WTC11 (cell line): ENCODE measurements around the gene SHISAL1. TPM values are rescaled to one million over a fixed set of nuclear protein-coding genes. Genes with fewer than 3 reads are reported as not detected.

Experiments used
- ATAC-seq: fragments of 200-7000 bp; cut with Tn5 transposase; 2 replicates; pipeline ENCODE4 v1.10.0; 2021; ENCODE audit warnings: mild to moderate bottlenecking, moderate library complexity
- CTCF ChIA-PET: fragments of 300-600 bp; sonication (Branson Sonifier 250); formaldehyde crosslinking; loops from one replicate; lab custom pipeline; 2021; ENCODE audit warnings: antibody characterized with exemption; lab: Charles Lee
- POLR2A ChIA-PET: fragments of 350-600 bp; sonication (Branson Sonifier 250); formaldehyde crosslinking; loops from one replicate; lab custom pipeline; 2021; ENCODE audit warnings: antibody characterized with exemption; lab: Charles Lee
- DNase-seq: peaks from one replicate; pipeline ENCODE4 v3.0.0; 2021; ENCODE audit warnings: low spot score
- H3K27ac Mint-ChIP-seq: 2 replicates; pipeline ENCODE4 v1.8.0; 2021; ENCODE audit warnings: mixed read lengths
- H3K27me3 Mint-ChIP-seq: 2 replicates; pipeline ENCODE4 v1.8.0; 2021; ENCODE audit warnings: low read depth, mild to moderate bottlenecking, moderate library complexity, mixed read lengths
- H3K36me3 Mint-ChIP-seq: 2 replicates; pipeline ENCODE4 v1.8.0; 2021; ENCODE audit warnings: mixed read lengths
- H3K4me1 Mint-ChIP-seq: 2 replicates; pipeline ENCODE4 v1.8.0; 2022; ENCODE audit warnings: mixed read lengths
- H3K4me3 Mint-ChIP-seq: 2 replicates; pipeline ENCODE4 v1.8.0; 2021; ENCODE audit warnings: mild to moderate bottlenecking, moderate library complexity, mixed read lengths
- H3K9me3 Mint-ChIP-seq: 2 replicates; pipeline ENCODE4 v1.8.0; 2021; ENCODE audit warnings: mixed read lengths
- CREM ChIP-seq: sonication (generic); formaldehyde crosslinking; IDR thresholded peaks from 2 replicates; pipeline ENCODE4 v1.8.1; 2022; ENCODE audit warnings: mild to moderate bottlenecking, missing genetic modification reagents, moderate library complexity
- E2F4 ChIP-seq: sonication (generic); formaldehyde crosslinking; IDR thresholded peaks from 2 replicates; pipeline ENCODE4 v1.8.1; 2022; ENCODE audit warnings: low read depth, mild to moderate bottlenecking, moderate library complexity, missing genetic modification reagents, borderline replicate concordance
- ELF4 ChIP-seq: sonication (generic); formaldehyde crosslinking; IDR thresholded peaks from 2 replicates; pipeline ENCODE4 v1.8.1; 2022; ENCODE audit warnings: low read depth, mild to moderate bottlenecking, moderate library complexity, missing genetic modification reagents
- ESRRA ChIP-seq: sonication (generic); formaldehyde crosslinking; IDR thresholded peaks from 2 replicates; pipeline ENCODE4 v1.8.1; 2022; ENCODE audit warnings: mild to moderate bottlenecking, missing genetic modification reagents, borderline replicate concordance
- FOXK1 ChIP-seq: sonication (generic); formaldehyde crosslinking; IDR thresholded peaks from 2 replicates; pipeline ENCODE4 v1.8.0; 2022; ENCODE audit warnings: mild to moderate bottlenecking, moderate library complexity, missing genetic modification reagents
- GTF2I ChIP-seq: fragments of 250-450 bp; sonication (Bioruptor Pico); conservative IDR thresholded peaks from 2 replicates; pipeline ENCODE4 v1.4.0; 2021; ENCODE audit warnings: mild to moderate bottlenecking
- IRF2 ChIP-seq: sonication (generic); formaldehyde crosslinking; IDR thresholded peaks from 2 replicates; pipeline ENCODE4 v1.8.0; 2022; ENCODE audit warnings: low read depth, missing genetic modification reagents, borderline replicate concordance
- JAZF1 ChIP-seq: fragments of 250-450 bp; sonication (Bioruptor Pico); IDR thresholded peaks from 2 replicates; pipeline ENCODE4 v1.9.0; 2021; ENCODE audit warnings: moderate library complexity, mild to moderate bottlenecking, inconsistent platforms
- KAT7 ChIP-seq: sonication (generic); formaldehyde crosslinking; IDR thresholded peaks from 2 replicates; pipeline ENCODE4 v1.8.1; 2023; ENCODE audit warnings: missing genetic modification reagents, mild to moderate bottlenecking, borderline replicate concordance
- MAX ChIP-seq: sonication (generic); formaldehyde crosslinking; IDR thresholded peaks from 2 replicates; pipeline ENCODE4 v1.8.0; 2022; ENCODE audit warnings: mild to moderate bottlenecking, missing genetic modification reagents
- NFYB ChIP-seq: sonication (generic); formaldehyde crosslinking; conservative IDR thresholded peaks from 2 replicates; pipeline ENCODE4 v1.8.0; 2022; ENCODE audit warnings: low read depth, missing genetic modification reagents
- NR1H2 ChIP-seq: sonication (generic); formaldehyde crosslinking; IDR thresholded peaks from 2 replicates; pipeline ENCODE4 v1.9.0; 2021; ENCODE audit warnings: mild to moderate bottlenecking, moderate library complexity, missing genetic modification reagents
- OVOL2 ChIP-seq: fragments of 250-450 bp; sonication (Bioruptor Pico); IDR thresholded peaks from 2 replicates; pipeline ENCODE4 v1.9.0; 2021; ENCODE audit warnings: mild to moderate bottlenecking, borderline replicate concordance
- SMAD3 ChIP-seq: sonication (generic); formaldehyde crosslinking; IDR thresholded peaks from 2 replicates; pipeline ENCODE4 v1.8.0; 2022; ENCODE audit warnings: missing genetic modification reagents, mild to moderate bottlenecking, borderline replicate concordance
- TCF7 ChIP-seq: sonication (generic); formaldehyde crosslinking; IDR thresholded peaks from 2 replicates; pipeline ENCODE4 v1.8.0; 2022; ENCODE audit warnings: mild to moderate bottlenecking, low read depth, missing genetic modification reagents, moderate library complexity
- USF2 ChIP-seq: sonication (generic); formaldehyde crosslinking; IDR thresholded peaks from 2 replicates; pipeline ENCODE4 v1.8.1; 2023; ENCODE audit warnings: mild to moderate bottlenecking, missing genetic modification reagents, moderate library complexity
- ZNF396 ChIP-seq: fragments of 250-450 bp; sonication (Bioruptor Pico); IDR thresholded peaks from 2 replicates; pipeline ENCODE4 v1.8.0; 2021; ENCODE audit warnings: mild to moderate bottlenecking, moderate library complexity, borderline replicate concordance
- ZNF423 ChIP-seq: fragments of 250-450 bp; sonication (Bioruptor Pico); IDR thresholded peaks from 2 replicates; pipeline ENCODE4 v2.1.2; 2022; ENCODE audit warnings: mild to moderate bottlenecking, moderate library complexity
- ZNF512 ChIP-seq: sonication (generic); formaldehyde crosslinking; IDR thresholded peaks from 2 replicates; pipeline ENCODE4 v1.8.1; 2022; ENCODE audit warnings: missing genetic modification reagents, borderline replicate concordance
- ZNF532 ChIP-seq: fragments of 250-450 bp; sonication (Bioruptor Pico); IDR thresholded peaks from 2 replicates; pipeline ENCODE4 v1.9.0; 2021; ENCODE audit warnings: mild to moderate bottlenecking, borderline replicate concordance
- ZSCAN18 ChIP-seq: fragments of 250-450 bp; sonication (Bioruptor Pico); IDR thresholded peaks from 2 replicates; pipeline ENCODE4 v2.1.2; 2022; ENCODE audit warnings: mild to moderate bottlenecking, moderate library complexity
- total RNA-seq: library from RNA; stranded (reverse); gene quantifications from 3 replicates; pipeline ENCODE4 v1.2.3, GENCODE V29; 2021

SHISAL1 gene
- total RNA-seq, 1 experiment from 2014 or later, result 2.7 TPM

- TF ChIP-seq ZNF532 (CRISPR knock-in tag), result no peak
- no peak for TF ChIP-seq GTF2I (CRISPR knock-in tag)
- no peak for TF ChIP-seq USF2 (CRISPR knock-in tag)
- no peak for TF ChIP-seq CREM
- TF ChIP-seq OVOL2 (CRISPR knock-in tag), result no peak
- TF ChIP-seq ZNF396 (CRISPR knock-in tag), result no peak
- TF ChIP-seq ZNF423 (CRISPR knock-in tag), result no peak
Measured at GRCh38 chr22:44355716-44356070, 42.9 kb upstream of the SHISAL1 start (continued).

- Mint-ChIP-seq H3K36me3 (no peaks in the 10 kb centered on the region), H3K27me3 (no peaks in the 10 kb centered on the region), H3K27ac (no peak overlapping the region), H3K9me3 (no peaks in the 10 kb centered on the region), H3K4me3 (no peak overlapping the region), H3K4me1 (peaks cover 30% of the 10 kb centered on the region)
- DNase-seq, result no peak
- ChIA-PET POLR2A (no interaction called here), CTCF (no interaction called here)
- TF ChIP-seq KAT7 (CRISPR knock-in tag) (no peak), GTF2I (CRISPR knock-in tag) (no peak)
- no peak for ATAC-seq
Measured at GRCh38 chr22:44354288-44354687, 41.5 kb upstream of the SHISAL1 start.

GRCh38 chr22:44353041-44353440, 40.3 kb upstream of the SHISAL1 start:
- no peaks in the 10 kb centered on the region for H3K36me3 Mint-ChIP-seq
- no peaks in the 10 kb centered on the region for H3K27me3 Mint-ChIP-seq
- no peak for DNase-seq
- H3K27ac Mint-ChIP-seq, result no peak overlapping the region
- no peak for TF ChIP-seq ZNF512
- TF ChIP-seq NFYB (CRISPR knock-in tag), result no peak
- no peak for TF ChIP-seq ELF4
- H3K4me1 Mint-ChIP-seq, result peaks cover 23% of the 10 kb centered on the region
- ChIA-PET CTCF (interaction anchor here (0.9 to 1.3 kb wide), 3 partner anchors 12 to 267 kb away, joined by 3 to 4 read pairs (median 3); no protein-coding TSS in a partner anchor), POLR2A (no interaction called here)
- ATAC-seq, result no peak
- H3K9me3 Mint-ChIP-seq, result no peaks in the 10 kb centered on the region
- no peak overlapping the region for H3K4me3 Mint-ChIP-seq

- ChIA-PET POLR2A (no interaction called here), CTCF (interaction anchor here (1.3 kb wide), 2 partner anchors 36 to 267 kb away, joined by 3 to 4 read pairs; no protein-coding TSS in a partner anchor)
- H3K36me3 Mint-ChIP-seq, result no peaks in the 10 kb centered on the region
- ATAC-seq (no peak), DNase-seq (no peak)
- H3K27ac Mint-ChIP-seq, result no peak overlapping the region
- no peak overlapping the region for H3K4me3 Mint-ChIP-seq
- no peaks in the 10 kb centered on the region for H3K9me3 Mint-ChIP-seq
- H3K4me1 Mint-ChIP-seq, result peaks cover 22% of the 10 kb centered on the region
- no peaks in the 10 kb centered on the region for H3K27me3 Mint-ChIP-seq
- TF ChIP-seq JAZF1 (no peak), IRF2 (CRISPR knock-in tag) (no peak), ZSCAN18 (no peak), NR1H2 (CRISPR knock-in tag) (no peak), FOXK1 (CRISPR knock-in tag) (no peak), MAX (CRISPR knock-in tag) (no peak), SMAD3 (no peak), ESRRA (no peak), E2F4 (CRISPR knock-in tag) (no peak), TCF7 (no peak)
Measured at GRCh38 chr22:44352378-44353035, 39.8 kb upstream of the SHISAL1 start.
